Panc1 (cell line): Measurements from ENCODE around the gene CUEDC1.

Experiments used
- TF ChIP-seq, protein P1 (sequence below): fragments of 450-650 bp; IDR thresholded peaks from 2 replicates; pipeline ENCODE4 v1.5.1; 2017; ENCODE audit warnings: mild to moderate bottlenecking
- TF ChIP-seq, protein P2 (sequence below), 2 experiments: IDR thresholded peaks; 2 replicates each; pipeline ENCODE4 v1.6.1; 2011 to 2012; ENCODE audit warnings: low read depth in 2 of 2, control low read depth in 1 of 2, low read length in 1 of 2, mild to moderate bottlenecking in 1 of 2, moderate library complexity in 1 of 2; ENCODE audit not compliant: insufficient read depth in 1 of 2

DNA sequence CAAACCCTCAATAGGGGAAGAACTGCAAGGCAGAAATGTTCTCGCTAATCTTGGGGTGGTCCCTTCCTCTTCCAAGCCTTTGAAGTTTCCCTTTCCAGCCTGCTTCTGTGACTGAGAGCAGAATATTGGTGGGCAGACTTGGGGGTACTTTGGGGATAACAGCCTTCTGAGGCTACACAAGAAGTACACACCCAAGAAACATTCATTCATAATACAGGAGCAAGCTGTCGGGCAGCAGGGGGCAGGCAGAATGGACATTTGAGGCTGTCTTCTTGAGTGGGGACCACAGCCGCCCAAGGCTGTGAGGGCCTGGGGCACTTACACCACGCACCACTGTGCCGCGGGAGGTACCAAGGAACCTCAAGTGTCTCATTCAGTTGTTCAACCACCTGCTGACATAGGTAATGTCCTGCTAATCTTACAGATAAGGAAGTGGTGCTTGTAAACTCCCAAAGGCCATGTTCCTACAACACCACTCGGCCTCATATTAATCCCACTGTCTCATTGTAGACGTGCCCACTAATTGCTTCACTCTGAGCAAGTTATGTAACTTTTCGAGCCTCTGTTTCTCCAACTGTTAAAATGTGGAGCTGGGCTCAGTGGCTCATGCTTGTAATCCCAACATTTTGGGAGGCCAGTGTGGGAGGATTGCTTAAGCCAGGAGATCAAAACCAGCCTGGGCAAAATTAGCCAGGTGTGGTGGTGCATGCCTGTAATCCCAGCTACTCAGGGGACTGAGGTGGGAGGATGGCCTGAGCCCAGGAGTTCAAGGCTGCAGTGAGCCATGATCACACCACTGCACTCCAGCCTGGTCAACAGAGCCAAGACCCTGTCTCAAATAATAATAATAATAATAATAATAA, 102.9 kb downstream of the CUEDC1 start:
- TF ChIP-seq, protein P1, sequence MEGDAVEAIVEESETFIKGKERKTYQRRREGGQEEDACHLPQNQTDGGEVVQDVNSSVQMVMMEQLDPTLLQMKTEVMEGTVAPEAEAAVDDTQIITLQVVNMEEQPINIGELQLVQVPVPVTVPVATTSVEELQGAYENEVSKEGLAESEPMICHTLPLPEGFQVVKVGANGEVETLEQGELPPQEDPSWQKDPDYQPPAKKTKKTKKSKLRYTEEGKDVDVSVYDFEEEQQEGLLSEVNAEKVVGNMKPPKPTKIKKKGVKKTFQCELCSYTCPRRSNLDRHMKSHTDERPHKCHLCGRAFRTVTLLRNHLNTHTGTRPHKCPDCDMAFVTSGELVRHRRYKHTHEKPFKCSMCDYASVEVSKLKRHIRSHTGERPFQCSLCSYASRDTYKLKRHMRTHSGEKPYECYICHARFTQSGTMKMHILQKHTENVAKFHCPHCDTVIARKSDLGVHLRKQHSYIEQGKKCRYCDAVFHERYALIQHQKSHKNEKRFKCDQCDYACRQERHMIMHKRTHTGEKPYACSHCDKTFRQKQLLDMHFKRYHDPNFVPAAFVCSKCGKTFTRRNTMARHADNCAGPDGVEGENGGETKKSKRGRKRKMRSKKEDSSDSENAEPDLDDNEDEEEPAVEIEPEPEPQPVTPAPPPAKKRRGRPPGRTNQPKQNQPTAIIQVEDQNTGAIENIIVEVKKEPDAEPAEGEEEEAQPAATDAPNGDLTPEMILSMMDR, result no peak
- TF ChIP-seq, protein P2, sequence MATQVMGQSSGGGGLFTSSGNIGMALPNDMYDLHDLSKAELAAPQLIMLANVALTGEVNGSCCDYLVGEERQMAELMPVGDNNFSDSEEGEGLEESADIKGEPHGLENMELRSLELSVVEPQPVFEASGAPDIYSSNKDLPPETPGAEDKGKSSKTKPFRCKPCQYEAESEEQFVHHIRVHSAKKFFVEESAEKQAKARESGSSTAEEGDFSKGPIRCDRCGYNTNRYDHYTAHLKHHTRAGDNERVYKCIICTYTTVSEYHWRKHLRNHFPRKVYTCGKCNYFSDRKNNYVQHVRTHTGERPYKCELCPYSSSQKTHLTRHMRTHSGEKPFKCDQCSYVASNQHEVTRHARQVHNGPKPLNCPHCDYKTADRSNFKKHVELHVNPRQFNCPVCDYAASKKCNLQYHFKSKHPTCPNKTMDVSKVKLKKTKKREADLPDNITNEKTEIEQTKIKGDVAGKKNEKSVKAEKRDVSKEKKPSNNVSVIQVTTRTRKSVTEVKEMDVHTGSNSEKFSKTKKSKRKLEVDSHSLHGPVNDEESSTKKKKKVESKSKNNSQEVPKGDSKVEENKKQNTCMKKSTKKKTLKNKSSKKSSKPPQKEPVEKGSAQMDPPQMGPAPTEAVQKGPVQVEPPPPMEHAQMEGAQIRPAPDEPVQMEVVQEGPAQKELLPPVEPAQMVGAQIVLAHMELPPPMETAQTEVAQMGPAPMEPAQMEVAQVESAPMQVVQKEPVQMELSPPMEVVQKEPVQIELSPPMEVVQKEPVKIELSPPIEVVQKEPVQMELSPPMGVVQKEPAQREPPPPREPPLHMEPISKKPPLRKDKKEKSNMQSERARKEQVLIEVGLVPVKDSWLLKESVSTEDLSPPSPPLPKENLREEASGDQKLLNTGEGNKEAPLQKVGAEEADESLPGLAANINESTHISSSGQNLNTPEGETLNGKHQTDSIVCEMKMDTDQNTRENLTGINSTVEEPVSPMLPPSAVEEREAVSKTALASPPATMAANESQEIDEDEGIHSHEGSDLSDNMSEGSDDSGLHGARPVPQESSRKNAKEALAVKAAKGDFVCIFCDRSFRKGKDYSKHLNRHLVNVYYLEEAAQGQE (IDR thresholded peaks at IDR 0.05; ENCODE audit: insufficient read depth in 1 of 2, low read depth in 2 of 2, low read length in 1 of 2), result no peak
